22Rv1 (cell line): ENCODE measurements around the gene HDGFL2.

Source experiments
- CTCF ChIP-seq: fragments of 450-650 bp; IDR thresholded peaks from 2 replicates; pipeline ENCODE4 v1.5.1; 2017; ENCODE audit warnings: mild to moderate bottlenecking
- ZFX ChIP-seq: fragments of 450-650 bp; IDR thresholded peaks from 2 replicates; pipeline ENCODE4 v1.6.1; 2017; ENCODE audit warnings: antibody characterized with exemption, borderline replicate concordance

- TF ChIP-seq CTCF (no peak), ZFX (no peak)
Observed at GRCh38 chr19:4543842-4544647, 71.9 kb downstream of the HDGFL2 start.
